GM12878 (cell line): Measurements from ENCODE around the gene PCCA. TPM values are rescaled to one million over a fixed set of nuclear protein-coding genes. Genes with fewer than 3 reads are reported as not detected.
A peak's percentile ranks its signal among the peaks of the same experiment; 100 is the strongest.

Experiments used
- ATAC-seq: fragments of 200-7000 bp; cut with Tn5 transposase; 3 replicates; pipeline ENCODE4 v1.9.1; 2020; ENCODE audit warnings: mild to moderate bottlenecking, moderate library complexity
- BruUV-seq: library from RNA; stranded (reverse); fragments of 400-500 nt; replicated peaks from 2 replicates; lab custom pipeline; 2021; lab: Mats Ljungman, UMichigan
- CTCF ChIA-PET: fragments of 300-600 bp; sonication (Branson Sonifier 250); formaldehyde crosslinking; extraction: SDS; loops from one replicate; lab custom pipeline; 2021; ENCODE audit warnings: inconsistent platforms; lab: Yijun Ruan, JAX
- POLR2A ChIA-PET: fragments of 350-600 bp; formaldehyde crosslinking; extraction: SDS; loops from one replicate; lab custom pipeline; 2021; ENCODE audit warnings: inconsistent platforms; lab: Charles Lee
- RAD21 ChIA-PET: fragments of 300-600 bp; sonication (Branson Sonifier 250); formaldehyde crosslinking; loops from one replicate; lab custom pipeline; 2023; ENCODE audit warnings: antibody characterized with exemption; ENCODE audit not compliant: unreplicated experiment; lab: Charles Lee
- SMC1A ChIA-PET: fragments of 300-600 bp; sonication (Branson Sonifier 250); formaldehyde crosslinking; loops from one replicate; lab custom pipeline; 2023; ENCODE audit not compliant: unreplicated experiment, uncharacterized antibody; lab: Charles Lee
- DNase-seq: peaks from one replicate; pipeline ENCODE4 v3.0.0-alpha.2; 2011; ENCODE audit warnings: low read depth, low spot score
- FAIRE-seq: peaks from 3 replicates; lab custom pipeline; 2011; peaks lifted over from hg19 to GRCh38; lab: Jason Lieb, UNC
- H2AFZ ChIP-seq: 2 replicates; pipeline ENCODE4 v1.6.0; 2011; ENCODE audit warnings: low read depth, low read length, control low read depth; ENCODE audit not compliant: control insufficient read depth
- H3K27ac ChIP-seq: 2 replicates; pipeline ENCODE4 v1.5.1; 2011; ENCODE audit warnings: control low read depth; ENCODE audit not compliant: control insufficient read depth, insufficient read depth
- H3K27me3 ChIP-seq, 2 experiments: replicated peaks in 1 of 2; 2 replicates each; pipeline versions ENCODE4 v1.6.0 to v1.6.1; 2011; ENCODE audit warnings: low read length in 1 of 2; ENCODE audit not compliant: control insufficient read depth in 2 of 2, insufficient read depth in 2 of 2
- H3K36me3 ChIP-seq, 2 experiments: 2 replicates each; pipeline ENCODE4 v1.5.1; 2011; ENCODE audit warnings: low read length in 1 of 2; ENCODE audit not compliant: control insufficient read depth in 2 of 2, insufficient read depth in 2 of 2
- H3K4me1 ChIP-seq: 2 replicates; pipeline ENCODE4 v1.6.1; 2011; ENCODE audit warnings: mild to moderate bottlenecking, low read length, moderate library complexity, mixed read lengths; ENCODE audit not compliant: control insufficient read depth, insufficient read depth
- H3K4me2 ChIP-seq: 2 replicates; pipeline ENCODE4 v1.6.0; 2011; ENCODE audit warnings: control low read depth; ENCODE audit not compliant: control insufficient read depth, insufficient read depth
- H3K4me3 ChIP-seq: fragments of 200-600 bp; sonication (generic); 2 replicates; pipeline ENCODE4 v1.5.1; 2016
- H3K79me2 ChIP-seq: 2 replicates; pipeline ENCODE4 v1.6.0; 2011; ENCODE audit warnings: low read length; ENCODE audit not compliant: control insufficient read depth, insufficient read depth
- H3K9ac ChIP-seq: 2 replicates; pipeline ENCODE4 v1.8.0; 2011; ENCODE audit warnings: low read length, control low read depth, mixed read lengths; ENCODE audit not compliant: control insufficient read depth, insufficient read depth
- H3K9me3 ChIP-seq: replicated peaks from 3 replicates; pipeline ENCODE4 v1.5.1; 2011; ENCODE audit warnings: mild to moderate bottlenecking, low read length; ENCODE audit not compliant: control insufficient read depth, insufficient read depth
- H4K20me1 ChIP-seq: 2 replicates; pipeline ENCODE4 v1.6.0; 2011; ENCODE audit not compliant: control insufficient read depth, insufficient read depth
- BMI1 ChIP-seq: fragments of 450-650 bp; IDR thresholded peaks from 2 replicates; pipeline ENCODE4 v1.6.1; 2016; ENCODE audit warnings: mild to moderate bottlenecking, moderate library complexity, borderline replicate concordance
- CREB1 ChIP-seq: IDR thresholded peaks from 2 replicates; pipeline ENCODE4 v1.6.1; 2012; ENCODE audit warnings: low read depth, mild to moderate bottlenecking, inconsistent platforms
- CREM ChIP-seq: IDR thresholded peaks from 2 replicates; pipeline ENCODE4 v1.6.1; 2014; ENCODE audit warnings: antibody characterized with exemption, low read depth
- CTCF ChIP-seq, 3 experiments: IDR thresholded peaks in 2 of 3; conservative IDR thresholded peaks in 1 of 3; 2 replicates each; pipeline ENCODE4 v1.5.1; 2011; ENCODE audit warnings: low read depth in 3 of 3, low read length in 3 of 3, mild to moderate bottlenecking in 3 of 3, control low read depth in 2 of 3, moderate library complexity in 2 of 3, inconsistent platforms in 1 of 3, mixed read lengths in 1 of 3; ENCODE audit not compliant: control insufficient read depth in 2 of 3, insufficient read depth in 1 of 3; ENCODE audit errors: extremely low read depth in 1 of 3
- ESRRA ChIP-seq: IDR thresholded peaks from 2 replicates; pipeline ENCODE4 v1.6.1; 2012; ENCODE audit warnings: mild to moderate bottlenecking, low read length, improper control_type of control experiment
- KLF5 ChIP-seq: fragments of 450-650 bp; IDR thresholded peaks from 2 replicates; pipeline ENCODE4 v1.6.1; 2014; ENCODE audit warnings: mild to moderate bottlenecking; ENCODE audit not compliant: partially characterized antibody
- LARP7 ChIP-seq: fragments of 450-650 bp; IDR thresholded peaks from 2 replicates; pipeline ENCODE4 v1.6.1; 2017; ENCODE audit warnings: mild to moderate bottlenecking
- MEF2A ChIP-seq: IDR thresholded peaks from 2 replicates; pipeline ENCODE4 v1.6.1; 2011; ENCODE audit warnings: low read depth, mild to moderate bottlenecking, low read length, moderate library complexity; ENCODE audit not compliant: insufficient read depth
- RAD21 ChIP-seq: IDR thresholded peaks from 2 replicates; pipeline ENCODE4 v1.6.1; 2011; ENCODE audit warnings: mild to moderate bottlenecking, low read depth, low read length, moderate library complexity; ENCODE audit not compliant: insufficient read depth
- SMC3 ChIP-seq: IDR thresholded peaks from 2 replicates; pipeline ENCODE4 v1.6.1; 2011; ENCODE audit warnings: low read length, improper control_type of control experiment, borderline replicate concordance
- SRF ChIP-seq, 2 experiments: IDR thresholded peaks; 2 replicates each; pipeline ENCODE4 v1.6.1; 2011; ENCODE audit warnings: low read depth in 2 of 2, low read length in 2 of 2, mild to moderate bottlenecking in 1 of 2, moderate library complexity in 1 of 2
- ZZZ3 ChIP-seq: IDR thresholded peaks from 2 replicates; pipeline ENCODE4 v1.6.1; 2011; ENCODE audit warnings: low read depth; ENCODE audit not compliant: control insufficient read depth, insufficient read length
- WGBS: methylation state at CpG from one replicate; pipeline ENCODE4 v1.1.6; 2016; ENCODE audit warnings: low lambda C conversion rate; ENCODE audit not compliant: insufficient replicate concordance, insufficient coverage; ENCODE audit errors: missing lambda C conversion rate; 5-methylcytosine and 5-hydroxymethylcytosine counted together
- in situ Hi-C: fragments of 300-500 bp; cut with MboI; formaldehyde crosslinking; loops from 9 replicates; pipeline ENCODE4 v1.14.3; 2018; ENCODE audit warnings: mixed read lengths
- intact Hi-C: fragments of 100-400 bp; cut with micrococcal nuclease; formaldehyde crosslinking; loops from one replicate; pipeline ENCODE4 v1.14.2; 2022; ENCODE audit not compliant: unreplicated experiment
- polyA plus RNA-seq, 11 experiments: library from polyadenylated mRNA; depleted of rRNA in 4 of 11; unstranded in 6 of 11; stranded (reverse) in 5 of 11; fragments of >200 nt; fragmentation: Nextera tagmentation in 4 of 11; fragmentation: Illumina TruSeq in 1 of 11; extraction: Ambion mirVana in 4 of 11; extraction: Trizol in 1 of 11; gene quantifications; 1 replicate in 1 of 11; 2 replicates in 10 of 11; pipeline versions ENCODE4 v1.2.1 to v1.2.3, GENCODE V29; 2011 to 2016; ENCODE audit warnings: inconsistent platforms in 2 of 11, missing spikeins in 2 of 11, low read depth in 1 of 11
- total RNA-seq, 4 experiments: library from RNA; depleted of rRNA in 3 of 4; stranded (reverse); fragments of >200 nt in 3 of 4; fragmentation: Illumina TruSeq in 1 of 4; extraction: Trizol in 1 of 4; gene quantifications; 2 replicates each; pipeline versions ENCODE4 v1.2.1 to v1.2.3, GENCODE V29; 2013 to 2021
- TF ChIP-seq, protein P1 (sequence below): fragments of 450-650 bp; IDR thresholded peaks from 2 replicates; pipeline ENCODE4 v1.6.1; 2016; ENCODE audit warnings: mild to moderate bottlenecking, moderate library complexity, borderline replicate concordance

Gene PCCA
- total and polyA plus RNA-seq, 10 of the 15 experiments (the other 5 are each of a cell fraction or from before 2014, with no cell fraction given): 5.9 to 18.2 (median 12.4) TPM

DNA sequence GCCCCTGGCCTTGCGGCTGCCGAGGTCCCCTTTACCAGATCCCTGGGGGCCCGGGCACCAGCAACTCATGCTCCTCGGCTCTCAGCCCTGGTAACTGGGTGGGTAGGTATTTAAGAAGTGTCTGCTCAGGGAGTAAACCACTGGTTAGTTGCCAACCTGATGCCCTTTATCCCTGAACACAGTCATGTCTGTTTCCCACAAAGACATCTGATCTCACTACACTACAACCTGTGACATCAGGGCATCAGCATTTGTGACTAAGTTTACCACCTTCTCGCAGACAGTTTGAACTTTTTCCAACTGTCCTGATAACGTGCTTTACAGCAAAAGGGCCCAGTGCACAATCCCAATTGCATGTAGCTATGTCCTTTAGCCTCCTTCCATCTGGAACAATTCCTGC is 477.6 kb downstream of the PCCA start (continued):
- TF ChIP-seq LARP7 (no peak), MEF2A (no peak), SRF (IDR thresholded peaks at IDR 0.05; ENCODE audit: low read depth in 2 of 2, low read length in 2 of 2) (no peak), ZZZ3 (no peak)

DNA sequence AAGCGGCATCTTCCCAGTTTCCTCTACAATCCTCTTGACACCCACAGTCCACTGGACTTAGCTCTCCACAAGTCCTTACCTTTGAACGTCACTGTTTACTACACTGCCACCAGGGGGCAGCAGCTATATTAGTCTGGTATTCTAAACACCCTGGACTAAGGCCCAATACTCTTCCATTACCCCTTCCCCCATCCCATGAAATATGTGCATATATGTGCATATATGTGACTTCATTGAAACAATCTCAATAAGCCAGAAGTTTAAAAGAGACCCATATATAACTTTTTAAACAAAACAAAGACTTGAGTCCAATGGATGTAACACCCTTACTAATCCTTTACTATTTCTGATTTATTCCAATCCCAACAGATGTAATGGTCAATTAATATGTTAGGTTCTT is 484.2 kb downstream of the PCCA start:
- Histone ChIP-seq H3K9me3 (no peaks in the 10 kb centered on the region), H3K4me1 (no peaks in the 10 kb centered on the region), H3K27me3 (no peaks in the 10 kb centered on the region), H3K27ac (no peak overlapping the region), H2AFZ (no peak overlapping the region), H3K9ac (no peak overlapping the region), H3K4me3 (no peak overlapping the region), H3K79me2 (no peaks in the 10 kb centered on the region), H4K20me1 (no peaks in the 10 kb centered on the region), H3K4me2 (no peak overlapping the region), H3K36me3 (no peaks in the 10 kb centered on the region)
- WGBS: 0% methylated on average over 2 of the region's 2 CpGs
- SMC1A ChIA-PET: interaction anchor here (0.6 to 2.0 kb wide), 13 partner anchors 9 to 555 kb away, joined by 3 to 8 read pairs (median 4); no protein-coding TSS in a partner anchor
- DNase-seq (peak; percentile 17), ATAC-seq (peak; percentile 99), FAIRE-seq (no peak)
- CTCF ChIA-PET: interaction anchor here (0.6 to 4.4 kb wide), 32 partner anchors 9 to 916 kb away, joined by 3 to 42 read pairs (median 4); partner anchors contain the start of gene GGACT
- RAD21 ChIA-PET: interaction anchor here (0.6 to 2.5 kb wide), 6 partner anchors 9 to 572 kb away, joined by 3 to 28 read pairs (median 4); no protein-coding TSS in a partner anchor
- intact Hi-C loops (loop anchor here (1.0 kb wide), 2 partner anchors 528 to 554 kb away; no protein-coding TSS in a partner anchor), in situ Hi-C loops (loop anchor here (10.0 kb wide), 1 partner anchor 552 kb away; no protein-coding TSS in a partner anchor)
- TF ChIP-seq CTCF (IDR thresholded peaks at IDR 0.05 in 2 of 3, conservative IDR thresholded peaks at IDR 0.05 in 1 of 3; ENCODE audit: control insufficient read depth in 2 of 3, extremely low read depth in 1 of 3, insufficient read depth in 1 of 3, low read depth in 3 of 3, low read length in 3 of 3) (peak; percentile 75 to 79 (median 78)), CREB1 (peak; percentile 69), CREM (peak; percentile 78), SMC3 (peak; percentile 79), ESRRA (no peak), KLF5 (no peak), RAD21 (peak; percentile 78), BMI1 (no peak)
- TF ChIP-seq, protein P1, sequence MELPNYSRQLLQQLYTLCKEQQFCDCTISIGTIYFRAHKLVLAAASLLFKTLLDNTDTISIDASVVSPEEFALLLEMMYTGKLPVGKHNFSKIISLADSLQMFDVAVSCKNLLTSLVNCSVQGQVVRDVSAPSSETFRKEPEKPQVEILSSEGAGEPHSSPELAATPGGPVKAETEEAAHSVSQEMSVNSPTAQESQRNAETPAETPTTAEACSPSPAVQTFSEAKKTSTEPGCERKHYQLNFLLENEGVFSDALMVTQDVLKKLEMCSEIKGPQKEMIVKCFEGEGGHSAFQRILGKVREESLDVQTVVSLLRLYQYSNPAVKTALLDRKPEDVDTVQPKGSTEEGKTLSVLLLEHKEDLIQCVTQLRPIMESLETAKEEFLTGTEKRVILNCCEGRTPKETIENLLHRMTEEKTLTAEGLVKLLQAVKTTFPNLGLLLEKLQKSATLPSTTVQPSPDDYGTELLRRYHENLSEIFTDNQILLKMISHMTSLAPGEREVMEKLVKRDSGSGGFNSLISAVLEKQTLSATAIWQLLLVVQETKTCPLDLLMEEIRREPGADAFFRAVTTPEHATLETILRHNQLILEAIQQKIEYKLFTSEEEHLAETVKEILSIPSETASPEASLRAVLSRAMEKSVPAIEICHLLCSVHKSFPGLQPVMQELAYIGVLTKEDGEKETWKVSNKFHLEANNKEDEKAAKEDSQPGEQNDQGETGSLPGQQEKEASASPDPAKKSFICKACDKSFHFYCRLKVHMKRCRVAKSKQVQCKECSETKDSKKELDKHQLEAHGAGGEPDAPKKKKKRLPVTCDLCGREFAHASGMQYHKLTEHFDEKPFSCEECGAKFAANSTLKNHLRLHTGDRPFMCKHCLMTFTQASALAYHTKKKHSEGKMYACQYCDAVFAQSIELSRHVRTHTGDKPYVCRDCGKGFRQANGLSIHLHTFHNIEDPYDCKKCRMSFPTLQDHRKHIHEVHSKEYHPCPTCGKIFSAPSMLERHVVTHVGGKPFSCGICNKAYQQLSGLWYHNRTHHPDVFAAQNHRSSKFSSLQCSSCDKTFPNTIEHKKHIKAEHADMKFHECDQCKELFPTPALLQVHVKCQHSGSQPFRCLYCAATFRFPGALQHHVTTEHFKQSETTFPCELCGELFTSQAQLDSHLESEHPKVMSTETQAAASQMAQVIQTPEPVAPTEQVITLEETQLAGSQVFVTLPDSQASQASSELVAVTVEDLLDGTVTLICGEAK: no peak
- no TSS peak for BruUV-seq
- POLR2A ChIA-PET: no interaction called here
